HG03039 (cell line): ENCODE results near the gene CFAP20DC.
A peak's percentile ranks its signal among the peaks of the same experiment; 100 is the strongest.
"Not testable (repeated sequence)": the region's sequence is repeated elsewhere in the genome, so short reads cannot be mapped to it uniquely, and the experiment has no call there.

ENCODE experiments used
- ATAC-seq: cut with Tn5 transposase; IDR thresholded peaks from one replicate; pipeline ENCODE4 v1.9.1; 2021; ENCODE audit warnings: mild to moderate bottlenecking, moderate library complexity; ENCODE audit not compliant: unreplicated experiment

The CFAP20DC gene

GRCh38 chr3:58754074-58754473, 295.8 kb downstream of the CFAP20DC start:
- ATAC-seq: peak; percentile 63

DNA sequence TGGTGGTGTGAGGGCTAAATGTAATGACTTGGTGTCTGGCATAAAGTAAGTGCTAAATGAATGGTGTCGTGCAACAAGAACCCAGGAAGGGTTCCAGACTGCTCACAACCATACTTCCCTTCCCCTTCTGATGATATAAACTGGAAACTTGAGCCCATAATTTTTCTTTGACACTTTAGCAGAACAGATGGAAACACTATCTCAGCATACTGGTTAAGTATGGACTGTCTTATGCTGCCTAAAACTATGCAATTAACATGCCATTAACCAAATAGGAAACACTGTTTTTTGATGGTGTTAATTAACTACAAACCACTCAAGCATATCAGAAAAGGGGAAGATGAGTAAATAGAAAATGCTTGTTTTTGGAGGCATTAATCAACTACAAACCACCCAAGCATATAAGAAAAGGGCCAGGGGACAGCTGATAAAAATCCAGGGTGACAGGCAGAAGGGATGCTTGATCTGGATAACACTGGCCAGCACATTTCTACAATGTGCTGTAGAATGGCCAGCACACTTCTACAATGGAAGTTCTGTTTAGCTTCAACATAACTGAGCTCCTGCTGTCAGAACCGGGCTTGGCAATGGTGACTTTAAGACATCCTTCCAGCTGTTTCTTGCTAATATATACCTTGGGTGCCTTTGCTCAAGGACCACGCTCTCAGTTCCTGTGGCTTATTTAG, 297.8 kb downstream of the CFAP20DC start:
- ATAC-seq: no peak

DNA sequence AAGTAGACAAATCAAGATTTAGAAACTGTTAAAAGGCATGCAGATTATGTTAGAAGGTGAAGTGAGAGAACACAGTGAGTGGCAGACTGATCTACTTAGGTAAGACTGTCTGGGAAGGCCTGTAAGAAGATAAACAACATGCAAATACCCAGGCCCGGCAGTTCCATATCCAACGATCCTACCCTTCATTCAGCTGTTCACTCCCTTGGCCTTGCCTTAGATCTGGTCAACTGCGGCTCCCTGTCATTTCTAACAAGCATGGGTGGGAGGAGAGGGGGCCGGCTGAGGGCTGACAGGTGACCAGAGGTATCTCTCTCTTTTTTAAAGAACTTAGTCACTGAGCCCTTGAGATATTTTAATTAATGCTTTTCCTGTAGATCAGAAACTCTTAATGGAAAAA, 298.6 kb downstream of the CFAP20DC start:
- no peak for ATAC-seq

DNA sequence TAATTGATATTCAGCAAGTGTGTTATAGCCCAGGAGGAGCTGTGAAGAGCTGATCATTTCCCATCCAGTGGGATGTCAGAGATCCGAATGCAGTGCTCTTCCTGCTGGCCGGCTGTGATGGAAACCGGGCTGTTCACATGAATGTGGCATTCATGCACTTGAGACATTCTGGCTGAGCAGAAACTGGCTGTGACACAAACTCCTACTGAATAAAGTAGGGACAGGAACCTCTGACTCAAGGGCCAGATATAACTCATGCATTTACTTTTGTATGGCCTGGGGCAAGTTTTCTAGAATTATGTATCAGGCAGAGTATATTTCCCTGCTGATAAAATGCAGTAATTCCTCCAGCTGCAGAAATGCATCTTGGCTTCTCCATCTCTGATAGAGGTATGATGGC, 299.9 kb downstream of the CFAP20DC start:
- ATAC-seq: no peak

DNA sequence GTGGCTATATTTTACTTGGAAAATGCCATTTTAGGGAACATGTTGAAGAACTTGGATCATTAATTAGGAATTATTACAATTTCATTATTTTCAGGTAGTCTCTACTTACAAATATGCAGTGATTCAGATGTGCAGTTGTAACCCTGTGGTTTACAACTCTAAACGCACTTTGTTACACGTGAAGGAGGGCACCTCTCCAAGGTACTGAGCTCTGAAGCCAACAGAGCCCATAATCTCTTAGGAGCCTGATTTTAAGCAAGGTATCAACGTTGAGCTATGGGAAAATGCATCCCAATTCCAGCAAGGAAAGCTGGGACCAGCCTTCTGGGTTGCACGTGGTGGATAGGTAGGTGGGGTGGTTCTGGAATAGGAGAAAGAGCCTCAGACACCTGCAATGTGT, 301.8 kb downstream of the CFAP20DC start:
- no peak for ATAC-seq

DNA sequence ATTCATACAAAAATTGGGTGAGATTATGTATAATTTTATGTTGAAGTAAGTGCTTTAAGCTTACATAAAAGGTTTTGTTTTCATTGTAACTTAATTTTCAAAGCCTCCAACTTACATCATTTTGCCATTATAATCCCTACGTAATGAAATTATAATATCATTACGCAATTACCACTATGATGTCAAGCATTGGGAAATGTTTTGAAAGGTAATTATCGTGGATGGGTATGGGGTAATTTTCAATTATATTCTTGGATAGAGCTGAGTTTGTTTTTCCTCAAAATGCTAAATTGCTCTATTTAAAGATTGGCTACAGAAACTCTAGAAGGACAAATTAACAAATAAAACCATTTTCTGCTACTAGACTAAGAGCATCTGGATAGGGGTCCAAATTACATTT, 303.1 kb downstream of the CFAP20DC start:
- ATAC-seq: no peak

GRCh38 chr3:58743296-58743695, 306.5 kb downstream of the CFAP20DC start:
- ATAC-seq: no peak

GRCh38 chr3:58742239-58742638, 307.6 kb downstream of the CFAP20DC start:
- ATAC-seq: no peak

DNA sequence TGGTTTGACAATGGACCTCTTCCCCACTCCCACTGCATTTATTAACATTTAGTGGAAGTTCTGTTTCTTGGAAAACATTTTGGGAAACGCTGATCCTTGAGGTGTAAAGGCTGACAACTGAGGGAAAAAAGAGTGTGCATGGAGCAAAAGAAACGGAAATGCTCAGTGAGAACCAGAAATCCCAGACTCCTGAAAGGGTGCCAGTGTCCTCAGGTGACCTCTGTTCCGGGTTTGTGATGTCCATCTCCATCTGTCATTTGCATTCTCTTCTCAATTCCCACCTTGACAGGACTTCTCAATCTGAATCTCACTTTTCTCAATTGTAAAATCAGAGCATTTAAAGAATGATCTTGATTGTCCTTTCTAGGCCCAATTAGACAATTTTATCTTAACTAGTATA, 312.2 kb downstream of the CFAP20DC start:
- no peak for ATAC-seq

DNA sequence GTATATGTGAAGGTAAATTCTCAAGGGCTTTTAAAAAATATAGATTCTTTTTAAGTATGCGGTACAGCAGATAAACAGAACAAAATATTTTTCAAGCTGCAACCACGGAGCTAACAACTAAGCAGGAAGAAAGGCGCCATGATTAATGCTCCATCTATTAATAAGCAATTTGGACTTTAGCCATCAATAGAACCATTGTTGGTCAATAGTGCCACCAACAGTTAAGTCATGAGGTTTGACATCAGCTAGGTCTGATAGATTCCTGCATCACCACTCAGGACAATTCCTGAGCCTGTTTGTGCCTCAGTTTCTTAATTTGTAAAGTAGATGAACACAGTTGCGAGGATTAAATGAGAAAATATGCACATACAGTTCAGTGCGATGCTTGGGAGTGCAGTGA, 318.2 kb downstream of the CFAP20DC start:
- ATAC-seq: no peak

GRCh38 chr3:58728723-58729122, 321.1 kb downstream of the CFAP20DC start:
- no peak for ATAC-seq

- ATAC-seq: no peak
Measured at GRCh38 chr3:58725326-58725853, 324.4 kb downstream of the CFAP20DC start.

DNA sequence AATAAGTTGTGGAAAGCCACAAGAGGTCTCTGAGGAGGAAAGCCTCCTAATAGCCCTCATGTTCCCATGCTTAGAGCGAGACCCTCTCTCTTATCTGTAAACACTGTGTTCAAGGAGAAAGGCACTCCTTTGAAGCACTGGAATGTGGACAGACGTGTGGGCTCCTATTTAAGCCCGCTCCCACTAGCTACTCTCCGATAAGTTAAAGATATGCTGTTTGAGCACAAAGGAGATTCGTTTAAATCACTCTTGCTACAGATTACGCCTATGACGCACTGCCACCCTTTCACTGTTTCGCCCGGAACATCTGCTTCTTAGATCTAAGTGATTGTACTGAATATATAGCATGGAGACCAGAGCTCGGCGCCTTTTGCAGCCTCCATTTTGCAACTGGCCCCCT, 325.5 kb downstream of the CFAP20DC start:
- no peak for ATAC-seq

DNA sequence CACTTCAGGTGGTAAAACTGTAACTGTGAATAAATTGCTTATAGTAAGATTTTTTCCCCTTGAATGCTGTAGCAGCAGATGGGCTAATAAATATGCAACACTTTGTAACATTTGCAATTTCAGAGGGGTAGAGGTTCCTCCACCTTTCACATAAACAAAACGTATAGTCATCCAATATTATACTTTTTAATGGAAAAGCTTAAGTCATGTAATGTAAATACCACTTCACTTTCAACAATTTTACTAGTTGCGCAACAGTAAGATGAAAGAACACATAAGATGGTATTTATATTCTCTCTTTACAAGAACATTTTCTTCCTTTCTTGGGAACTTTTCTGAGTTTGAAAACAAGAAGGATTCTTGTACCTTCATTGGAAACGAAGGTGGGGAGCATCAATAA, 326.7 kb downstream of the CFAP20DC start:
- ATAC-seq: no peak

DNA sequence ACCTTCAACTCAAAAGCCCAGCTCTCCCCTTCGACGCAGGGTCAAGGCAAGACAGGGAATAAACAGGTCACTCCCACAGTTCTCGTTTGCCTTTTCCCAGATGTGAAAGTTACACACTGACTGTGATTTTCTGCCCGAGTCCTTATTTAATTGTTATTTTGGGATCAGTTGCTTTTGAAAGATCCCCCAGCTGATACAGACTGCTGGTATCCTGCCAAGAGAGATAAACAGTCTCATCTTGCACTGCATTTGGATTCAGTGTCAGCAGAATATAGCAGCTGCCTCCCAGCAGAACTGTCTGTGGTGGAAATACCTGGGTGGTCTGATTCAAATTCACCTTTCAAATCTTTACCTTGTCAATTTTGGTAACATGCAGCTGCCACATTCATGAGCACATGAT, 327.3 kb downstream of the CFAP20DC start:
- ATAC-seq: no peak

DNA sequence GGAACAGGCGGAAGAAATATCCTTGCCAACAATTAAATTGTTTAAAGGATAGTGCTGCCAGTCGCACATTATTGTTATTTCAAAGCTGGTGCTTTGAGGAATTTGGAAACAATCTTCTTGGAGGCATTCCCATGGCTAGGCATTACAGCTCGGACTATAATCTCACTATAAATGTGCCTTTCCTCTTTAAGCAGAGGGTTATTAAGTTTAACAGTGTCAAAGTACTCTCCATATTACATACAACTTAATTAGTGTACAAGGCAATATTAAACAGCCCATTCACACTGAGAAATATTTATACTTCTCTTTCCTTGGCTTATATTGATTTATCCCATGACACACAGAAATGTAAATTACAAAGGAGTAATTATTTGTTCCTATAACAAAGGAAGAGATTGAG, 329.3 kb downstream of the CFAP20DC start:
- no peak for ATAC-seq

DNA sequence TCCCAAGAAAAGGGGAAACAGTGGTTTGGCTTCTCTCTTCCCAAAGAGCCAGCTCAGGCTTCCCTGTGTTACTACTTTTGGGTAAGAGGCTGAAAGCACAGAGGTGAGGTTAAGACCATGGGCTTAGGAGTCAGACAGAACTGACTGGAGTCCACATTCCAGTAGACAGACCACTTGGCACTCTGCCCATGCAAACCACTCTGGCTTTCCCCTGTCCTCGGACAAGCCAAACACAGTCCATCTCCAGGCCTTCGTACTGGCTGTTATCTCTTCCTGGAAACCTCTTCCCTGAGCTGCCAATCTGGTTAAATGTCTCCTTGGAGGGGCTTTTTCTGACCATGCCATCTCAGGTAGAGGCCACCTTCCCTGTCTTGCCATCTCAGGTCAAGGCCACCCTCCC, 330.1 kb downstream of the CFAP20DC start:
- no peak for ATAC-seq

GRCh38 chr3:58713715-58714401, 336.0 kb downstream of the CFAP20DC start:
- no peak for ATAC-seq

DNA sequence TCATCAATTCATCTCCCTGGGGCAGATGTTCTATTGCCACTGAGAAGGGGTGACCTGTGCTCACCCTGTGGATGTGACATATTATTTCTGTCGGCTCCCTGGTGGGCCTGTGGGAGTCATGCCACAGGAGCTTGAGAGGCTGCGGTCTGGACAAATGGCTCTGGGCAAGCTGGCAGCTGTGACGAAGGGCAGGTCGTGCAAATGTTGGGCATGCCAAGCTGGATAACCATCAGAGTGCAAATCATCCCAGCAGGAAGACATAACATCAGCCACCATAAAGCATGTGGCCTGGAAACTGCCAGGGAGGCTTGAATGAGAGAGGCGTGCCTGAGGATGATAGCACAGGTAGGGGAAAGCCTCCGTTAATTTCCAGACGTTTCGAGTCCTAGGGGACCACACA, 338.0 kb downstream of the CFAP20DC start:
- ATAC-seq: no peak

GRCh38 chr3:58708983-58709382, 340.8 kb downstream of the CFAP20DC start:
- not testable (repeated sequence) for ATAC-seq

- no peak for ATAC-seq
Measured at GRCh38 chr3:58708116-58708791, 341.6 kb downstream of the CFAP20DC start.

GRCh38 chr3:58707390-58707930, 342.4 kb downstream of the CFAP20DC start:
- ATAC-seq: no peak
